Measurements from ENCODE around the gene PROCR. TPM values are rescaled to one million over a fixed set of nuclear protein-coding genes. Genes with fewer than 3 reads are reported as not detected.

PROCR gene
- total RNA-seq, 1 experiment from 2014 or later, result 52.0 TPM

DNA sequence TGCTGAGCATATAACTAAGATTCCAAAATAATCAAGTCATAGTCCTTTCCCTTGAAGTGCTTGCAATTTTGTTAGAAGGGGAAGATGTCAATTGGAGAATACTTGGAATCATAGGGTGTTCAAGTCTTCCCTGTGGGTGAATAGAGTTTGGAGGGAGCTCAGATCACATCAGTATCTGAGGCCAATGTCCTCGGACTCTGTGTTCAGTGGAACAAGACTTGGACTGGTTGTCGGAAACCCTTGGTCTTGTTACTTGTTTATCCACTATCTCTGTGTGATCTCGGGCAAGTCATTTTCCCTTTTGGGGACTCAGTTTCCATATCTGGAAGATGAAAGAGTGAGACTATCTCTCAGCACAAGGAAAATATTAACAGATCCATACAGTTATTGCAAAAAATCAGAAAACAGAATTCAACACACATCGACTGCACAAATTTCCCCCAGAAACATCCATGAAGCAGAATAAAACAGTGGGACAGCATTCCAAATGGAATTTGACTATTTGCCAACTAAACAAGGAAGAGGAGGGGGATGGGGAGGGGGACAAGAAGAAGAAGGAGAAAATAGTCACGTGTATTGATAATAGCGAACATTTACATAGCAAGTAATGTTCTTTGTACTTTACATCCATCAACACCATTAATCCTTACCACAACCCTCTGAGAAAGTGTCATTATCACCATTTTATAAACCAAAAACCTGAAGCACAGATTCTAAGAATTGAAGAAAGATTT, 20.9 kb upstream of the PROCR start:
- H3K9me2 ChIP-seq (ENCODE audit: insufficient read depth), result no peaks in the 10 kb centered on the region
- peaks cover 6% of the 10 kb centered on the region; the same call in 1 of the 2 replicates for H3K79me2 ChIP-seq (ENCODE audit: insufficient read depth, low read length)
- CTCF ChIA-PET, result no interaction called here
- RAD21 ChIA-PET (ENCODE audit: low non-redundant PET in 1 of 2, low total read pairs in 2 of 2, uncharacterized antibody in 2 of 2, unreplicated experiment in 2 of 2), result no interaction called here
- no peak overlapping the region for H3K4me2 ChIP-seq (ENCODE audit: low read length)
- H3K27me3 ChIP-seq (ENCODE audit: insufficient read depth, low read length), result no peaks in the 10 kb centered on the region
- no peak overlapping the region for H3K27ac ChIP-seq (ENCODE audit: low read depth, low read length)
- no peak overlapping the region for H3K4me3 ChIP-seq (replicated peaks in 1 of 2; ENCODE audit: low read depth in 1 of 2, low read length in 2 of 2)
- DNase-seq (ENCODE audit: low read depth, low spot score) (no peak), ATAC-seq (no peak)
- peaks cover 3 to 11% of the 10 kb centered on the region in 2 experiments; a peak in 2 of 4 replicates for H3K4me1 ChIP-seq (ENCODE audit: control insufficient read depth in 1 of 2, insufficient read depth in 2 of 2, low read length in 2 of 2)
- H3K36me3 ChIP-seq (ENCODE audit: control insufficient read depth in 1 of 2, insufficient read depth in 2 of 2, low read length in 2 of 2), result no peaks in the 10 kb centered on the region
- no peaks in the 10 kb centered on the region for H3K9me3 ChIP-seq (ENCODE audit: control insufficient read depth in 1 of 2, insufficient read depth in 1 of 2, low read depth in 1 of 2, low read length in 2 of 2)
- no peak overlapping the region for H2AFZ ChIP-seq (ENCODE audit: low read depth, low read length, poor library complexity, severe bottlenecking)
- BruUV-seq (replicated peaks), result no TSS peak
- H3K9ac ChIP-seq (ENCODE audit: low read length), result no peak overlapping the region
- intact Hi-C loops (cut with micrococcal nuclease), result no loop called here
- POLR2A ChIA-PET, result no interaction called here
- H4K20me1 ChIP-seq (ENCODE audit: insufficient read depth), result no peaks in the 10 kb centered on the region
- TF ChIP-seq, protein P1, sequence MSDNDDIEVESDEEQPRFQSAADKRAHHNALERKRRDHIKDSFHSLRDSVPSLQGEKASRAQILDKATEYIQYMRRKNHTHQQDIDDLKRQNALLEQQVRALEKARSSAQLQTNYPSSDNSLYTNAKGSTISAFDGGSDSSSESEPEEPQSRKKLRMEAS (IDR thresholded peaks at IDR 0.05), result no peak
- TF ChIP-seq EZH2 (IDR thresholded peaks at IDR 0.05), result no peak

DNA sequence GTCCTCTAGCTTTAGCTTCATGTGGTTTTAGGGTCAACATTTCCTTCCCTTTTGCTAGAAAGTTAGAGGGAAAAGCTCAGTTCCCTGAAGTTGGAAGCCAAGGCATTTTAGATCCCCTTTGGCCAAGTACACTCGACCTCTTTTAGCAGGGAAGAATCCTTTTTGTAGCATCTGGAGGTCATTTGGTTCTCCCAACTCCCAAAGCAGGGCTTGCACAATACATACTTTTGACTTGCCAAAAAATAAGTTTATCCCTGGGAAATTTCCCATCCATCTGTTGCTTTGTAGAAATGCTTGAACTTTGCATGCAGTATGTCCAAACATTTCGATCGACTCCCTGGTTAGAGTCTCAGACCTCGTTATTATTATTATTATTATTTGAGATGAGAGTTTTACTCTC, 20.1 kb upstream of the PROCR start:
- Histone ChIP-seq H2AFZ (ENCODE audit: low read depth, low read length, poor library complexity, severe bottlenecking) (no peak overlapping the region), H3K36me3 (ENCODE audit: control insufficient read depth in 1 of 2, insufficient read depth in 2 of 2, low read length in 2 of 2) (no peaks in the 10 kb centered on the region), H3K9ac (ENCODE audit: low read length) (no peak overlapping the region), H3K79me2 (ENCODE audit: insufficient read depth, low read length) (no peaks in the 10 kb centered on the region), H3K4me3 (replicated peaks in 1 of 2; ENCODE audit: low read depth in 1 of 2, low read length in 2 of 2) (no peak overlapping the region), H3K27me3 (ENCODE audit: insufficient read depth, low read length) (no peaks in the 10 kb centered on the region), H3K4me2 (ENCODE audit: low read length) (no peak overlapping the region), H3K9me2 (ENCODE audit: insufficient read depth) (no peaks in the 10 kb centered on the region), H3K9me3 (ENCODE audit: control insufficient read depth in 1 of 2, insufficient read depth in 1 of 2, low read depth in 1 of 2, low read length in 2 of 2) (no peaks in the 10 kb centered on the region), H4K20me1 (ENCODE audit: insufficient read depth) (no peaks in the 10 kb centered on the region), H3K27ac (ENCODE audit: low read depth, low read length) (no peak overlapping the region), H3K4me1 (ENCODE audit: control insufficient read depth in 1 of 2, insufficient read depth in 2 of 2, low read length in 2 of 2) (peaks cover 3 to 7% of the 10 kb centered on the region in 2 experiments; a peak in 2 of 4 replicates)
- no peak for ATAC-seq
- POLR2A ChIA-PET, result no interaction called here
- TF ChIP-seq ZFX (IDR thresholded peaks at IDR 0.05) (no peak), CEBPB (IDR thresholded peaks at IDR 0.05; ENCODE audit: low read depth) (no peak), POLR2A (IDR thresholded peaks at IDR 0.05; ENCODE audit: borderline replicate concordance, extremely low read depth, insufficient read depth, insufficient read length) (no peak), EZH2 (IDR thresholded peaks at IDR 0.05) (no peak), RAD21 (IDR thresholded peaks at IDR 0.05; ENCODE audit: low read depth) (no peak), ZNF274 (IDR thresholded peaks at IDR 0.05; ENCODE audit: low read depth, low read length) (no peak), EZH2phosphoT487 (IDR thresholded peaks at IDR 0.05; ENCODE audit: borderline replicate concordance) (no peak), EGR1 (IDR thresholded peaks at IDR 0.05; ENCODE audit: low read depth) (no peak), TCF7L2 (IDR thresholded peaks at IDR 0.05; ENCODE audit: borderline replicate concordance, extremely low read depth, insufficient read depth, insufficient read length) (no peak), YY1 (IDR thresholded peaks at IDR 0.05; ENCODE audit: extremely low read depth, insufficient replicate concordance, low read depth, low read length) (no peak)
- TF ChIP-seq, protein P2, sequence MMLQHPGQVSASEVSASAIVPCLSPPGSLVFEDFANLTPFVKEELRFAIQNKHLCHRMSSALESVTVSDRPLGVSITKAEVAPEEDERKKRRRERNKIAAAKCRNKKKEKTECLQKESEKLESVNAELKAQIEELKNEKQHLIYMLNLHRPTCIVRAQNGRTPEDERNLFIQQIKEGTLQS (IDR thresholded peaks at IDR 0.05), result no peak
- TF ChIP-seq, protein P3, sequence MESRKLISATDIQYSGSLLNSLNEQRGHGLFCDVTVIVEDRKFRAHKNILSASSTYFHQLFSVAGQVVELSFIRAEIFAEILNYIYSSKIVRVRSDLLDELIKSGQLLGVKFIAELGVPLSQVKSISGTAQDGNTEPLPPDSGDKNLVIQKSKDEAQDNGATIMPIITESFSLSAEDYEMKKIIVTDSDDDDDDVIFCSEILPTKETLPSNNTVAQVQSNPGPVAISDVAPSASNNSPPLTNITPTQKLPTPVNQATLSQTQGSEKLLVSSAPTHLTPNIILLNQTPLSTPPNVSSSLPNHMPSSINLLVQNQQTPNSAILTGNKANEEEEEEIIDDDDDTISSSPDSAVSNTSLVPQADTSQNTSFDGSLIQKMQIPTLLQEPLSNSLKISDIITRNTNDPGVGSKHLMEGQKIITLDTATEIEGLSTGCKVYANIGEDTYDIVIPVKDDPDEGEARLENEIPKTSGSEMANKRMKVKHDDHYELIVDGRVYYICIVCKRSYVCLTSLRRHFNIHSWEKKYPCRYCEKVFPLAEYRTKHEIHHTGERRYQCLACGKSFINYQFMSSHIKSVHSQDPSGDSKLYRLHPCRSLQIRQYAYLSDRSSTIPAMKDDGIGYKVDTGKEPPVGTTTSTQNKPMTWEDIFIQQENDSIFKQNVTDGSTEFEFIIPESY (IDR thresholded peaks at IDR 0.05; ENCODE audit: extremely low read depth, insufficient replicate concordance, low read length), result no peak
- TF ChIP-seq, protein P4, sequence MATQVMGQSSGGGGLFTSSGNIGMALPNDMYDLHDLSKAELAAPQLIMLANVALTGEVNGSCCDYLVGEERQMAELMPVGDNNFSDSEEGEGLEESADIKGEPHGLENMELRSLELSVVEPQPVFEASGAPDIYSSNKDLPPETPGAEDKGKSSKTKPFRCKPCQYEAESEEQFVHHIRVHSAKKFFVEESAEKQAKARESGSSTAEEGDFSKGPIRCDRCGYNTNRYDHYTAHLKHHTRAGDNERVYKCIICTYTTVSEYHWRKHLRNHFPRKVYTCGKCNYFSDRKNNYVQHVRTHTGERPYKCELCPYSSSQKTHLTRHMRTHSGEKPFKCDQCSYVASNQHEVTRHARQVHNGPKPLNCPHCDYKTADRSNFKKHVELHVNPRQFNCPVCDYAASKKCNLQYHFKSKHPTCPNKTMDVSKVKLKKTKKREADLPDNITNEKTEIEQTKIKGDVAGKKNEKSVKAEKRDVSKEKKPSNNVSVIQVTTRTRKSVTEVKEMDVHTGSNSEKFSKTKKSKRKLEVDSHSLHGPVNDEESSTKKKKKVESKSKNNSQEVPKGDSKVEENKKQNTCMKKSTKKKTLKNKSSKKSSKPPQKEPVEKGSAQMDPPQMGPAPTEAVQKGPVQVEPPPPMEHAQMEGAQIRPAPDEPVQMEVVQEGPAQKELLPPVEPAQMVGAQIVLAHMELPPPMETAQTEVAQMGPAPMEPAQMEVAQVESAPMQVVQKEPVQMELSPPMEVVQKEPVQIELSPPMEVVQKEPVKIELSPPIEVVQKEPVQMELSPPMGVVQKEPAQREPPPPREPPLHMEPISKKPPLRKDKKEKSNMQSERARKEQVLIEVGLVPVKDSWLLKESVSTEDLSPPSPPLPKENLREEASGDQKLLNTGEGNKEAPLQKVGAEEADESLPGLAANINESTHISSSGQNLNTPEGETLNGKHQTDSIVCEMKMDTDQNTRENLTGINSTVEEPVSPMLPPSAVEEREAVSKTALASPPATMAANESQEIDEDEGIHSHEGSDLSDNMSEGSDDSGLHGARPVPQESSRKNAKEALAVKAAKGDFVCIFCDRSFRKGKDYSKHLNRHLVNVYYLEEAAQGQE (IDR thresholded peaks at IDR 0.05; ENCODE audit: low read depth), result no peak
- intact Hi-C loops (cut with micrococcal nuclease), result no loop called here
- DNase-seq (ENCODE audit: low read depth, low spot score), result no peak
- no TSS peak for BruUV-seq (replicated peaks)
- CTCF ChIA-PET, result no interaction called here
- RAD21 ChIA-PET (ENCODE audit: low non-redundant PET in 1 of 2, low total read pairs in 2 of 2, uncharacterized antibody in 2 of 2, unreplicated experiment in 2 of 2), result no interaction called here
